ENCODE data around the gene METTL25. TPM values are rescaled to one million over a fixed set of nuclear protein-coding genes. Genes with fewer than 3 reads are reported as not detected.

Gene METTL25, protein sequence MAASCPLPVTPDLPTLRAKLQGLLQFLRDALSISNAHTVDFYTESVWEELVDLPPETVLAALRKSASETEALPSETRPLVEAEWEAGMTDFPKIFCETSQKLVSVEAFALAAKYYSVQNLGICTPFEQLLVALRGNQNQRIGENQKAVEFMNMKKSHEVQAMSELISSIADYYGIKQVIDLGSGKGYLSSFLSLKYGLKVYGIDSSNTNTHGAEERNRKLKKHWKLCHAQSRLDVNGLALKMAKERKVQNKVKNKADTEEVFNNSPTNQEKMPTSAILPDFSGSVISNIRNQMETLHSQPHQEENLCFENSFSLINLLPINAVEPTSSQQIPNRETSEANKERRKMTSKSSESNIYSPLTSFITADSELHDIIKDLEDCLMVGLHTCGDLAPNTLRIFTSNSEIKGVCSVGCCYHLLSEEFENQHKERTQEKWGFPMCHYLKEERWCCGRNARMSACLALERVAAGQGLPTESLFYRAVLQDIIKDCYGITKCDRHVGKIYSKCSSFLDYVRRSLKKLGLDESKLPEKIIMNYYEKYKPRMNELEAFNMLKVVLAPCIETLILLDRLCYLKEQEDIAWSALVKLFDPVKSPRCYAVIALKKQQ
- total RNA-seq: 10 to 100 TPM; 19.0 to 20.3 TPM
- 10 to 100 TPM in 2 of 3 donors, 1 to 10 TPM in 1; 8.2 to 12.4 (median 12.3) TPM for polyA plus RNA-seq
- total RNA-seq: 14.5 to 27.3 (median 19.3) reads per million in 6 experiments

GRCh38 chr12:82358200-82359114 lies at the start of gene METTL25, which contains the start of gene CCDC59:
METTL25 (plus strand) TSS chr12:82358529; CDS start chr12:82358566, 37 bp downstream.
CCDC59 (minus strand) TSS chr12:82358387; CDS start chr12:82358376, 11 bp downstream.
- H3K27ac Mint-ChIP-seq: peak within 1 kb of the TSS; percentile 98 to 100 (median 100)
- no peaks in the 10 kb centered on the region for H3K9me3 Mint-ChIP-seq
- peaks cover 11 to 58% (median 17%) of the 10 kb centered on the region in 3 donors for H3K36me3 Mint-ChIP-seq
- DNase-seq (peak; percentile 95 to 99 (median 98)), ATAC-seq (peak; percentile 91)
- H3K4me3 Mint-ChIP-seq: peak within 1 kb of the TSS; percentile 95 to 100 (median 99)
- peaks cover 0 to 5% (median 0%) of the 10 kb centered on the region in 5 donors for H3K27me3 Mint-ChIP-seq
- POLR2A ChIA-PET: interaction anchor here (0.9 kb wide), 1 partner anchor 714 kb away, joined by 3 read pairs; no protein-coding TSS in a partner anchor
- peaks cover 24 to 64% (median 60%) of the 10 kb centered on the region in 4 donors for H3K4me1 Mint-ChIP-seq

- peaks cover 4 to 17% (median 4%) of the 10 kb centered on the region in 5 donors for H3K27me3 Mint-ChIP-seq
- H3K9me3 Mint-ChIP-seq: peaks cover 0 to 17% (median 4%) of the 10 kb centered on the region in 9 donors
- no peak for ATAC-seq
- H3K27ac Mint-ChIP-seq: no peak overlapping the region
- POLR2A ChIA-PET: no interaction called here
- H3K4me3 Mint-ChIP-seq: no peak overlapping the region
- H3K36me3 Mint-ChIP-seq: no peaks in the 10 kb centered on the region
- DNase-seq: no peak
- H3K4me1 Mint-ChIP-seq: no peaks in the 10 kb centered on the region
Observed at GRCh38 chr12:82314406-82314892, 43.9 kb upstream of the METTL25 start.

- Mint-ChIP-seq H3K9me3 (no peaks in the 10 kb centered on the region), H3K36me3 (no peaks in the 10 kb centered on the region), H3K27ac (no peak overlapping the region), H3K27me3 (peaks cover 0 to 11% (median 4%) of the 10 kb centered on the region in 5 donors), H3K4me1 (no peaks in the 10 kb centered on the region), H3K4me3 (no peak overlapping the region)
- ATAC-seq (no peak), DNase-seq (no peak)
- POLR2A ChIA-PET: no interaction called here
Observed at GRCh38 chr12:82319276-82319675, 39.1 kb upstream of the METTL25 start.

- DNase-seq (no peak), ATAC-seq (no peak)
- H3K9me3 Mint-ChIP-seq: no peaks in the 10 kb centered on the region
- no peaks in the 10 kb centered on the region for H3K36me3 Mint-ChIP-seq
- POLR2A ChIA-PET: no interaction called here
- no peak overlapping the region for H3K4me3 Mint-ChIP-seq
- H3K27me3 Mint-ChIP-seq: peaks cover 0 to 5% (median 0%) of the 10 kb centered on the region in 5 donors
- H3K27ac Mint-ChIP-seq: peak overlapping the region in 1 of 10 donors; percentile 20
- H3K4me1 Mint-ChIP-seq: no peaks in the 10 kb centered on the region
Observed at GRCh38 chr12:82325540-82326336, 32.6 kb upstream of the METTL25 start.

- no peaks in the 10 kb centered on the region for H3K36me3 Mint-ChIP-seq
- POLR2A ChIA-PET: interaction anchor here (0.6 kb wide), 1 partner anchor 9 kb away, joined by 3 read pairs; no protein-coding TSS in a partner anchor
- H3K4me1 Mint-ChIP-seq: no peaks in the 10 kb centered on the region
- H3K9me3 Mint-ChIP-seq: no peaks in the 10 kb centered on the region
- H3K27me3 Mint-ChIP-seq: peaks cover 0 to 6% (median 0%) of the 10 kb centered on the region in 5 donors
- peak in 2 of 10 donors; percentile 13 to 15 for DNase-seq
- H3K4me3 Mint-ChIP-seq: no peak overlapping the region
- ATAC-seq: no peak
- H3K27ac Mint-ChIP-seq: no peak overlapping the region
Observed at GRCh38 chr12:82326905-82327503, 31.3 kb upstream of the METTL25 start.

- POLR2A ChIA-PET: interaction anchor here (0.6 kb wide), 1 partner anchor 8 kb away, joined by 3 read pairs; no protein-coding TSS in a partner anchor
- peaks cover 0 to 6% (median 0%) of the 10 kb centered on the region in 5 donors for H3K27me3 Mint-ChIP-seq
- no peaks in the 10 kb centered on the region for H3K36me3 Mint-ChIP-seq
- no peaks in the 10 kb centered on the region for H3K4me1 Mint-ChIP-seq
- H3K4me3 Mint-ChIP-seq: no peak overlapping the region
- no peaks in the 10 kb centered on the region for H3K9me3 Mint-ChIP-seq
- DNase-seq (no peak), ATAC-seq (no peak)
- no peak overlapping the region for H3K27ac Mint-ChIP-seq
Observed at GRCh38 chr12:82327861-82328260, 30.5 kb upstream of the METTL25 start.

DNA sequence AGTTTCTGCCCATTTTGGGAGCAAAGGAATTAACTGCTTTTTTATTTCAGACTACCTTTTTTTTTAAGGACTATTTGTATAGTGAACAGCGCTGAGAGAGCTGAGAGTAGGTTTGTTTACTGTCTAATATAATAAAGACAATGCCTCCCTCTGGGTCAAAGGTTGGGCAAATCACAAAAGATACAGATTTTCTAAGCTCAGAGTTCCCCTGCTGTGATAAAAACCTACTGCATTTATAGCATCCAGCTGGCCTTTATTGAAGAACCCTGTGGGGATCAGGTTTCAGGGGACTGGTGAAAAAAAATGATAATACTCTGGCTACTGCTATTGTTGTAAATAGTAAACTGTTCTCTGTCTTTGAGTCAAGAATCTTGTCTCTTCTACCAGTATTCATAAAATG lies 28.8 kb upstream of the METTL25 start:
- POLR2A ChIA-PET: no interaction called here
- Mint-ChIP-seq H3K27ac (no peak overlapping the region), H3K36me3 (no peaks in the 10 kb centered on the region), H3K27me3 (peaks cover 0 to 8% (median 2%) of the 10 kb centered on the region in 5 donors), H3K9me3 (no peaks in the 10 kb centered on the region), H3K4me1 (no peaks in the 10 kb centered on the region), H3K4me3 (no peak overlapping the region)
- DNase-seq: no peak
- ATAC-seq: no peak

DNA sequence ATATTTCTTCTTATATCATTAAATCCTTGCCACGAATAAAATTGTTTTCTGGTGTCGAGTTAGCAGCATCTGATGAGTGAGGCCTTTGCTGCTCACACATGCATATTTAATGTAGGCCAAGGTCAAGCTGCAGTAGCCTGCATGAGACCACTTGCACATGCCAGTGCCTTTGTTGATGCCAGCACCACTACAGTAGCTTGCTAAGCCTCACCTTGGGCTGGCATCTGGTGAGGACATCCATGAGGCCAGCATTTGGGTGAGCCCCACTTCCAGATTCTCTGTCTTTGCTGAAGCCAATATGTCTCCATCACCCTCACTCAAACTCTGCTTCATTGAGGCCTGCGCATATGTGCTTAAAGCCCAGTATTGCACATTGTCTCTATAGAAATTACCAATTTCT lies 8.2 kb upstream of the METTL25 start:
- POLR2A ChIA-PET: interaction anchor here (0.7 kb wide), 1 partner anchor 293 kb away, joined by 3 read pairs; no protein-coding TSS in a partner anchor
- Mint-ChIP-seq H3K27me3 (no peaks in the 10 kb centered on the region), H3K9me3 (no peaks in the 10 kb centered on the region), H3K36me3 (peaks cover 0 to 62% (median 7%) of the 10 kb centered on the region in 3 donors), H3K4me1 (peaks cover 2 to 6% (median 4%) of the 10 kb centered on the region in 4 donors), H3K4me3 (no peak overlapping the region), H3K27ac (peak overlapping the region in 2 of 10 donors; percentile 4 to 59)
- ATAC-seq (no peak), DNase-seq (no peak)

GRCh38 chr12:82351390-82351789 lies 6.9 kb upstream of the METTL25 start:
- H3K9me3 Mint-ChIP-seq: no peaks in the 10 kb centered on the region
- ATAC-seq (no peak), DNase-seq (no peak)
- peak overlapping the region in 2 of 10 donors; percentile 12 to 29 for H3K27ac Mint-ChIP-seq
- peaks cover 4 to 17% (median 16%) of the 10 kb centered on the region in 4 donors for H3K4me1 Mint-ChIP-seq
- no peaks in the 10 kb centered on the region for H3K27me3 Mint-ChIP-seq
- H3K4me3 Mint-ChIP-seq: no peak overlapping the region
- POLR2A ChIA-PET: no interaction called here
- peaks cover 0 to 74% (median 10%) of the 10 kb centered on the region in 3 donors for H3K36me3 Mint-ChIP-seq

- ATAC-seq: no peak
- peaks cover 11 to 64% (median 20%) of the 10 kb centered on the region in 3 donors for H3K36me3 Mint-ChIP-seq
- POLR2A ChIA-PET: interaction anchor here (0.9 kb wide), 1 partner anchor 713 kb away, joined by 3 read pairs; no protein-coding TSS in a partner anchor
Observed at GRCh38 chr12:82357340-82357739, 989 bp upstream of the METTL25 start.

DNA sequence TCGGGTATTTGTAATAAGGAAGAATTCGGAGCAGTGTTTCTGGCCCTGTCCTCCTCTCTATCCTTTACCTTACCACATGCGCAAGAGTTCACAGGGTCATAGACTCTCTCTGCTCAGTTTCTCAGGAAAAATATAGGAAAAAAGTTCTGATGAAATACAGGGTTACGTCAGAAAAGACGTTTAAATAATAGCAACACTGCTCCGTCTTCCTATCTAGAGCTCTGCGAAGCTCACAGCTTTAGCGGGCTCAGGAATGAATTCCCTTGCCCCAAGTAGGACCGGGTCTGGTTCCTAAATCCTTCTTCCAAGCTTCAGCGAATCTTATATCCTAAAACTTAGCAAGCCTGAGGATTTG lies 507 bp upstream of the METTL25 start:
- H3K27me3 Mint-ChIP-seq: peaks cover 0 to 5% (median 0%) of the 10 kb centered on the region in 5 donors
- H3K4me1 Mint-ChIP-seq: peaks cover 24 to 62% (median 59%) of the 10 kb centered on the region in 4 donors
- no peaks in the 10 kb centered on the region for H3K9me3 Mint-ChIP-seq
- POLR2A ChIA-PET: interaction anchor here (0.9 kb wide), 1 partner anchor 713 kb away, joined by 3 read pairs; no protein-coding TSS in a partner anchor
- H3K36me3 Mint-ChIP-seq: peaks cover 11 to 64% (median 20%) of the 10 kb centered on the region in 3 donors
- ATAC-seq (no peak), DNase-seq (no peak)
- H3K27ac Mint-ChIP-seq: peak overlapping the region; percentile 98 to 100 (median 100)
- peak overlapping the region; percentile 95 to 100 (median 99) for H3K4me3 Mint-ChIP-seq

More at GRCh38 chr12:82357340-82357739, 989 bp upstream of the METTL25 start:
- Mint-ChIP-seq H3K9me3 (no peaks in the 10 kb centered on the region), H3K27me3 (peaks cover 0 to 5% (median 0%) of the 10 kb centered on the region in 5 donors), H3K4me3 (peak overlapping the region; percentile 95 to 100 (median 99)), H3K27ac (peak overlapping the region; percentile 98 to 100 (median 100)), H3K4me1 (peaks cover 20 to 58% (median 54%) of the 10 kb centered on the region in 4 donors)
- no peak for DNase-seq

All from naive thymus-derived CD8-positive, alpha-beta T cell (primary cell).